Measurements from ENCODE around the gene FADD.

DNA sequence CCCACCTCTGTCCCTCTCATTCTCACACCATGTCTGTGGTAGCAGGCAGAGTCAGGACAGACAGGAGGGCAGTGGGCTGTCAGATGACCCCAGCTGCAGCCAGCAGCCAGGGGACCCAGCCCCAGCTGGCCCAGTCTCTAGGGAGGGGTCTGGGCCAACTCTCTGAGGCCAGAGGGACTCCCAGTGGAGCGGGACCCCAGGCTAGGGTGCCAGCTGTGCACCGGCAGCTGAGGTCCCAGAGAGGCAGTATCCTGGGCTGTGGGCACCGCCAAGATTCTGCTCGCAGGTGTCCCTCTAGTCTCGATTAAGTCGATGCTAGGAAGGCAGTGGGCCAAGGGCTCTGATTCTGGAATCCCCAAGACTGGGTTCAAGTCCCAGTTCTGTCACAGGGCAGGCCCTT, 16.7 kb upstream of the FADD start:
- TF ChIP-seq GATA2 (IDR thresholded peaks at IDR 0.05; ENCODE audit: low read depth, low read length) (no peak), GATA3 (IDR thresholded peaks at IDR 0.05; ENCODE audit: low read depth, low read length) (no peak)
